Fibroblast of skin of left biceps (primary cell): ENCODE measurements around the gene C4orf54.

ENCODE experiments used
- DNase-seq, 2 experiments: peaks; one replicate each; pipeline ENCODE4 v3.0.0-alpha.2; 2013; ENCODE audit warnings: low read depth in 2 of 2

The C4orf54 gene

DNA sequence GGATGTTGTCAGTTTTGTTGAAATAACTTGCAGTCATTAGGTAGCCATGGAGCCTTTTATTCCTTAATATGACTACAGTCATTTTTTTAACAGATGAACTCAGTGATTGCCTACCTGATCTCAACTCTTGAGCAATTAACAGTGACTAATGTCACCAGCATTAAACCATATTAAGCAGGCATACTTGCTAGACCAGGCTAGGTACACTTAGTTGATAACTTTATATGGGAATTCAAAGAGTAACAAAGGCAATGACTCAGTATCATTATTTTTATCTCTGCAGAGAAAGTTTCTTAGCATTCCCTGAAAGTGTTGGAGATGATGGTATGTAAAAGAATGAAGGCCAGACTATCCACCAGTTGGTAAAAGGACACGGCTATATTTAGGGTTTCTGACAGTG is at the start of gene C4orf54:
Gene C4orf54 (minus strand): TSS at position 31 of the 400 bp plus-strand sequence. CDS start 3,180 bp downstream, outside the sequence.
- no peak for DNase-seq

DNA sequence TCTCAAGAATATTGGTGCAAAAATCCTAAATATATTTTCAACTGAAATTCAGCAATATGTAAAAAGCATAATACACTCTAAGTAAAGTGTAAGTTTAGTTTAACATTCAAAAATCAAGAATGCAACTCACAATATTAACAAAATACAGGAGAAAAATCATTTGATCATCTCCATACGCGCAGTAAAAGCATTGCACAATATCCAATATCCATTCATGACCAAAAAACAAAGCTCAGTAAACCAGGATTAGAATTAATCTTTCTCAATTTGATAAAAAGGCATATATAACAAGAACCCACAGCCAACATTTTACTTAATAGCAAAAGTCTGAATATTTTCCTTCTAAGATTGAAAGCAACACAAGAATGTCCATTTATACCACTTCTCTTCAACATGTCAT is 48.3 kb upstream of the C4orf54 start:
- DNase-seq = no peak

GRCh38 chr4:99696801-99697200 is 39.2 kb upstream of the C4orf54 start:
- DNase-seq = no peak

DNA sequence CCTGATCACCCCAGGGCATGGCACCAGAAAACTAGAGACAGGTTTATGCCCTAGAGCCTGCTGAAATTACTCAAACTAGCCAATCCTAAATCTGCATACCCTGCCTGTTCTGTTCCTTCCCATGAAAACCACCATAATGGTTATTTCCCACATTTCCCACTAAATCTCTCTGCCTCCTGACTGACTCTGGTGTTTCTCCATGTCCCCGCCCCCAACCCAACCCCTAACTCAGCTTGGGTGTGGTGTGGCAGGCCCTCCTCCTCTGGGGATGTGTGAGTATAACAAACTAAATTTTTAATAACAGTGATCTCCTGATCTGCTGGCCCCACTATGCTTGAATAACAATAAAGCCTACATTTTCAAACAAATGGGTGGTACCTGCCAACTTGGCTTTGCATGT is 35.5 kb upstream of the C4orf54 start:
- no peak for DNase-seq

GRCh38 chr4:99690990-99691389 is 33.4 kb upstream of the C4orf54 start:
- DNase-seq = no peak

DNA sequence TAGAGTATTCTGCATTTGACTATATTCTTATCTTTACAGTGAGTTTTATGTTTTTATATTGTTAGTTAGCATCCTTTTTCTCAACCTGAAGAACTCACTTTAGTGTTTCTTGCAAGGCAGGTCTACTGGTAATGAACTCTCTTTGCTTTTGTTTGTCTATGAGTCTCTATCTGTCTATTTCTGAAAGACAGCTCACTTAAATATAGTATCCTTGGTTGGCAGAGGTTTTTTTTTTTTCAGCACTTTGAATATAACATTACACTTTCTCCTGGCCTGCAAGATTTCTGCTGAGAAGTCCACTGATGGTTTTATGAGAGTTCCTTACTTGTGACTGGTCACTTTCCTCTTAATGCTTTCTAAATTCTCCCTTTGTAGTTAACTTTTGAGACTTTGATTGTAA is 32.8 kb upstream of the C4orf54 start:
- no peak for DNase-seq

DNA sequence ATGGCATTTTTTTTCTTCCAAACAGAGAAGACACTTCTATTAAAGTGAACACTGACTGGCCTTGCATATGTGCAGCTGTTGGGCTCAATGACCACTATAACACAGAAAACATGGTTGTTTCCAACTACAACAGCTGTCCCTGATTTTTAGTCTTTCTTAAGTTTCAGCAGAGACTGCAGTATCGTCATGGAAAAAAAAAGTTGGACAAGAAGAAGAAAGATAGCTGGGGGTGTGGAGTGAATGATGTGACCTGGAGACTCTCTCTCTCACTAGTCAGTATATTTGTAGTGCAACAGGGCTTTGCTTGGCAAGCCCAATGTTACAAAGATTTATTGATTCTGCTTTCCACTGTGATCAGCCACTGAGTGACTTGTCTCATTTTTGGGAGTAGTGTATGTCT is 29.5 kb upstream of the C4orf54 start:
- no peak for DNase-seq

DNA sequence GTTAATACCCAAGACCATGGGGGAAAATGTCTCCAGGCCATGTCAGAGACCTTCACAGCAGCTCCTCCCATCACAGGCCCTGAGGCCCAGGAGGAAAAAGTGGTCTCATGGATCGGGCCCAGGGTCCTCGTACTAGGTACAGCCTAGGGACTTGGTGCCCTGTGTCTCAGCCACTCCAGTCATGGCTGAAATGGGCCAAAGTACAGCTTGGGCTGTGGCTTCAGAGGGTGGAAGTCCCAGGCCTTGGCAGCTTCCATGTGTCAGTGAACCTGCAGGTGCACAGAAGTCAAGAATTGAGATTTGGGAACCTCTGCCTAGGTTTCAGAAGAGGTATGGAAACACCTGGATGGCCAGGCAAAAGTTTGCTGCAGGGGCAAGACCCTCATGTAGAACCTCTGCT is 27.6 kb upstream of the C4orf54 start:
- DNase-seq = no peak

GRCh38 chr4:99683895-99684294 is 26.3 kb upstream of the C4orf54 start:
- no peak for DNase-seq

DNA sequence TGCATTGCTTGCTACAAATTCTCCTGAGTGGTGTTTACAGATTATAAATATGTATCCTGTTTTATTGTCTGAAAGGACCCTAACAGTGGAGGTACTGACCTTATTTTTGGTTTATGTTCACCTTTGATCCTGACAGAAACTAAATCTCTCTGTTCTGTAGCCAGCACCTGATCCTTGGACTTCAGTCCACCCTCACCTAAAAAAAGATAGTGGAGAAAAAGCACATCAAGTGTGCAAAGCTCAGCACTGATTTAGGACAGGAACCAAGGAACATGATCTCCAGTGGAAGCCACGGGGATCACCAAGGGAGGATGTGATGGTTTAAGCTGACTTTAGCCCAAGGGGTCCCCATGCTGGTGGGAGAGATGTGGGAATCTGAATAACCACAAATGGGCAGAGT is 22.3 kb upstream of the C4orf54 start:
- no peak for DNase-seq

DNA sequence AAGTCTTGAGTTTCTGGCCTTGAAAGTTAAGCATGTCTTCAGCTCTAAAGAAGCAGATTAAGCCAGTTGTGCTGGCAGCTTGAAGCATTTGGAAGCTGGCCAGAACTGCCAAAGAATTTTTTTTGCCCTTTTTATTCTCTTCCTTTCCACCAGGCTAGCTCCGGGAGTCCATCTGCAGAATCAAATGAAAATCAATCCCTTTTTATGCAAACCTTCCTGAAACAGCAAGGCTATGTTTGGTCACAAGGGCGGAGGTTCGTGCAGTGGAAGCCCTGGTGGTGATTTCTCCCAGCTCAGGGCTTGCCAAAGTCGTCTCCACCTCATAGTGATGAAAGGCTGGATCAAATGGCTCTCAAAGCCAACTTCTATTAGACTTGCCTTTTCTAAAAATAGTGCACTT is 21.6 kb upstream of the C4orf54 start:
- DNase-seq = no peak

- no peak for DNase-seq
Observed at GRCh38 chr4:99677161-99677560, 19.5 kb upstream of the C4orf54 start.

DNA sequence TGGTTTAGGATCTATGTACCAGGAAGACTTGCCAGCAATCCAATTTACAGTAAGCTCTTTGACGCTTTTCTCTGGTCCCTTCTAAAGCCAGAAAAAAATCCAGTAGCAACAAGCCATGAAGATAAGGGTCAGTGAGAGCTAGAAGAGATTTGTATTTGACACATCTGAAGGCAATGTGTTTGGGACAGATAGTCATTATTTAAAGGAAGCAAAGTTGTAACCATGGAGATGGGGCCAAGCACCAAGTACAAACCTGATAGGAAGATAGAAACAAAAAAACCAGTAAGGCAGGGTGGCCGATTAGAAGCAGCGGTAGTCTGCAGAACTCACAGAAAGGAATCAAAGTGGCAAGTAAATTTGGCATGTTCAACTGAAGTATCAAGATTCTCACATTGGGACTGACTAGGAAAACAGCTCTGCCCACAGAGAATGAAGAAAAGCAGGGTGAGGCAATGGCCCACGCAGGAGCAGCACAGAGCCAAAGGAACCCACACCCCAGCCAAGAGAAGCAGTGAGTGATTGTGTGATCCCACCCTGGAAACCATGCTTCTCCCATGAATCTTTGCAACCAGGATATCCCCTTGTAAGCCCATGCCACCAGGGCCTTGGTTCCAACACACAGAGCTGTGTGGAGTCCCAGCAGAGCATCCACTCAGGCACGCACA is 12.9 kb upstream of the C4orf54 start:
- no peak for DNase-seq

DNA sequence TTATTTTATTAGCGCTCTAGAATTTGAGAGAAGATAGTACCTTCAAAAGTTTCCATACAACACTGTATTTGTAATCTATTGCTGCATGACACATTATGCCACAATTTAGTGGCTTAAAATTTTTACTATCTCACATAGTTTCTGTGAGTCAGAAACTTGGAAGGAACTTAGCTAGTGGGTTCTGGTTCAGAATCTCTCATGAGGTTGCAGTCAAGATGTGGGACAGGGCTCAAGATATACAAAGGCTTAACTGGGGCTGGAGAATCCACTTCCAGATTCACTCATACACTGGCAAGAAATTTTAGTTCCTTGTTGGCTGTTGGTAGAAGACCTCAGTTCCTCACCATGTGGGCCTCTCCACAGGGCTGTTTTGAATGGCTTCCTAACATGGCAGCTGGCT is 11.5 kb upstream of the C4orf54 start:
- no peak for DNase-seq

DNA sequence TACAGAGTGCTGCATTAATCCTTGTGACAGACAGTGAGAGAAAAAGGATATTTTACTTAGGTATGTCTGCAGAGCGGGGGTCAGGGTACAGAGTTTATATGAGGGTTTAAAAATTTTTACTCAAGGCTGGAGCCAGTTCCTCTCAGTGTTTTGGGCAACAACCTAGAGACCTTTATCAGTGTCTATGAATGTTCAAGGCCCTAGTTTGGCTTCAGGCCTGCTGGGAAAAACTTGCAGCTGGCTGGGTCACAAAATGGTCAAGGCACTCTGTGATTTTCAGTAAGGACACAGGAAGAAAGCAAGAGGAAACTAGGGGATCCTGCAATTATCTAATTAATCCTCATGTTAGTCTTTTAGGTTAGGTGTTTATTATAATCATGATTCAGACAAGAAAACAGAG is 10.8 kb upstream of the C4orf54 start:
- no peak for DNase-seq

- DNase-seq = no peak
Observed at GRCh38 chr4:99665983-99666382, 8.4 kb upstream of the C4orf54 start.

DNA sequence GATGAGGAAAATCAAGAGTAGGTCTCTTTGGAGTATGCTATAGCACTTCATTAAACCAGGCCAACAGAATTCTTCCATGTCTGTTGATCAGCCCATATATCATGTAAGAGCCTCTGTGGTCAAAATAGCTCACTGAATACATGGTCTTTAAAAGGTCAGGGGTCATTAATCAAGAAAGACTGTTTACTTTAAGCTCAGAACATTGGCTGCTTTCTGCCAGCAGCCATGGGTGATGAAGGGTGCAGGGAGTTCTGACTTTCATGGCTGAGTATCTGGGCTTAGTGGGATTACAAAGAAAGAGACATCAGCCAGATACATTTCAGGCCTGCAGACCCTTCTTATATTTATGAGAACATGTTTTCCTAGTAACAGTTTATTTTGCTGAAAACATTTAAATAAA is 7.1 kb upstream of the C4orf54 start:
- DNase-seq = no peak

DNA sequence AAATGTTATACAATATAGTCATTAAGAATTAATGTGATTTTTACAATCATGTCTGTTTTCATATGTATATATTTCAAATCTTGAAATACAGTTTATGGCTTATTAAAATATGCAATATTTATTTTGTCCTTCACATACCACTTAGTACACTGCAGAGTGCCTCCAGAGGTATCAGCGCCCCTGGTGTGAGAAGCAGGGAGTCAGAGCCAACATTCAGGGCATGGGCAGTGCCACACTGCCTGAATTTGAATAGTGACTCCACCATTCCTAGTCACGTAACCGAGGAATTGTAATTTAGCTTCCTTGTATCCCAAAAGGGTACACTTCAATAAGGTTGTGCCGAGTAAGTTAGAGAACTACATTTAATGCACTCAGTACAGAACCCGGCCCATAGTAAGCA is 4.3 kb upstream of the C4orf54 start:
- DNase-seq = no peak

DNA sequence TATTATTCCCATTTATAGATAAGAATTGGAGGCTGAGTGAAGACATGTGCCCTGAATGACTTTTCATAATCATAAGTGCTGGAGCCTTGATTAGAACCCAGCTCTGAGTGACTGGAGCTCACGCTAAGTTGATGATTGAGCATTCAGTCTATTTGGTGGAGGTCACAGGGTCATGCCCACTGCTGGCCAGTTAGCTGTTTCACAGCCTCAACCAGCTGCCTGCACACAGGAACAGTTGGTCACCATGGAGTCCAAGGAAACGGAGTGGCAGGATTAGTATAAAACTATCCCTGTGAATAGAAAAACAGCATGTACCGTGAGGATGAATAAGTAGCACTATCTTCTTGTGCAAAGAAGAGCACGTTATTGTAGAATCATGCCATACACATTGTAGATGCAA is 1.0 kb upstream of the C4orf54 start:
- no peak for DNase-seq

- no peak for DNase-seq
Observed at GRCh38 chr4:99655308-99656081, 2.1 kb downstream of the C4orf54 start.

DNA sequence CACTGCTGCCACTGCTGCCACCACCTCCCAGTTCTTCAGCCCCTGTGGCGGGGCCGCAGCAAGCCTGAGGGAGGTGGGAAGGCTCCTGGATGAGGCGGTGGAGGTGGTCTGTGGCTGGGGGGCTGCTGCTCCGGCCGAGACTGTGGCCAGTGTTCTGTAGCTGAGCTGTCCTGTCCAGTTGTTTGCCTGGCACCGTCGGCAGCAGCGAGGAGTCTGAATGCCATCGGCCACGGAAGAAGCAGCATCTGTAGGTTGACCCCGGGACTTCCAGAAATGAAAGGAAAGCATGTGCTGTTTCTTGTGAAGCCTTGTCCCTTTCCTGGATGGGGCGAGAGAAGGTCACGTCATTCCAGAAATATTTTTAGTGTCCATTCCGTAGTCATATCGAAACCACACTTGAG is 3.3 kb downstream of the C4orf54 start:
- no peak for DNase-seq

- no peak for DNase-seq
Observed at GRCh38 chr4:99653916-99654315, 3.7 kb downstream of the C4orf54 start.

GRCh38 chr4:99652596-99653436 is 4.8 kb downstream of the C4orf54 start:
- DNase-seq = no peak
